K562 (cell line): ENCODE data around the gene MAPK8IP1. TPM values are rescaled to one million over a fixed set of nuclear protein-coding genes. Genes with fewer than 3 reads are reported as not detected.

Experiments used
- ATF4 ChIP-seq: fragments of 450-650 bp; formaldehyde crosslinking; IDR thresholded peaks from 2 replicates; pipeline ENCODE4 v1.4.0; 2022; ENCODE audit warnings: mild to moderate bottlenecking, moderate library complexity
- MCM5 ChIP-seq: fragments of 450-650 bp; IDR thresholded peaks from 2 replicates; pipeline ENCODE4 v1.6.1; 2016; ENCODE audit warnings: low read depth
- SMARCA4 ChIP-seq: fragments of 450-650 bp; IDR thresholded peaks from 2 replicates; pipeline ENCODE4 v1.6.1; 2016
- ZBTB1 ChIP-seq: sonication (generic); formaldehyde crosslinking; IDR thresholded peaks from 2 replicates; pipeline ENCODE4 v1.8.1; 2023; ENCODE audit warnings: missing genetic modification reagents, low read depth, mild to moderate bottlenecking, borderline replicate concordance
- polyA plus RNA-seq, 8 experiments: library from polyadenylated mRNA; depleted of rRNA in 4 of 8; stranded (reverse) in 5 of 8; unstranded in 3 of 8; fragments of >200 nt; fragmentation: Nextera tagmentation in 2 of 8; fragmentation: Illumina TruSeq in 1 of 8; extraction: Ambion mirVana in 2 of 8; extraction: Trizol in 1 of 8; gene quantifications; 2 replicates each; pipeline versions ENCODE4 v1.2.1 to v1.2.3, GENCODE V29; 2011 to 2014; ENCODE audit warnings: inconsistent platforms in 1 of 8, missing spikeins in 1 of 8
- total RNA-seq, 7 experiments: library from RNA; depleted of rRNA in 6 of 7; stranded (reverse); fragments of >200 nt in 6 of 7; fragmentation: Illumina TruSeq in 2 of 7; extraction: Trizol in 2 of 7; gene quantifications; 2 replicates each; pipeline versions ENCODE4 v1.2.1 to v1.2.3, GENCODE V29; 2011 to 2021; ENCODE audit warnings: low replicate concordance in 1 of 7
- TF ChIP-seq, protein P1 (sequence below): fragments of 450-650 bp; formaldehyde crosslinking; IDR thresholded peaks from 2 replicates; pipeline ENCODE4 v1.4.0; 2022; ENCODE audit warnings: missing genetic modification characterization
- TF ChIP-seq, protein P2 (sequence below), 3 experiments: fragments of 200-800 bp in 1 of 3; sonication (Bioruptor generic) in 1 of 3; sonication (generic) in 1 of 3; formaldehyde crosslinking in 1 of 3; IDR thresholded peaks; 2 replicates each; pipeline versions ENCODE4 v1.6.1 to v1.8.0; 2016 to 2022; ENCODE audit warnings: mild to moderate bottlenecking in 2 of 3, missing compliant biosample characterization in 2 of 3, missing genetic modification characterization in 2 of 3, missing genetic modification reagents in 1 of 3

Gene MAPK8IP1
- total and polyA plus RNA-seq, 9 of the 15 experiments (the other 6 are each of a cell fraction or from before 2014, with no cell fraction given): 0.13 to 6.9 (median 2.5) TPM

DNA sequence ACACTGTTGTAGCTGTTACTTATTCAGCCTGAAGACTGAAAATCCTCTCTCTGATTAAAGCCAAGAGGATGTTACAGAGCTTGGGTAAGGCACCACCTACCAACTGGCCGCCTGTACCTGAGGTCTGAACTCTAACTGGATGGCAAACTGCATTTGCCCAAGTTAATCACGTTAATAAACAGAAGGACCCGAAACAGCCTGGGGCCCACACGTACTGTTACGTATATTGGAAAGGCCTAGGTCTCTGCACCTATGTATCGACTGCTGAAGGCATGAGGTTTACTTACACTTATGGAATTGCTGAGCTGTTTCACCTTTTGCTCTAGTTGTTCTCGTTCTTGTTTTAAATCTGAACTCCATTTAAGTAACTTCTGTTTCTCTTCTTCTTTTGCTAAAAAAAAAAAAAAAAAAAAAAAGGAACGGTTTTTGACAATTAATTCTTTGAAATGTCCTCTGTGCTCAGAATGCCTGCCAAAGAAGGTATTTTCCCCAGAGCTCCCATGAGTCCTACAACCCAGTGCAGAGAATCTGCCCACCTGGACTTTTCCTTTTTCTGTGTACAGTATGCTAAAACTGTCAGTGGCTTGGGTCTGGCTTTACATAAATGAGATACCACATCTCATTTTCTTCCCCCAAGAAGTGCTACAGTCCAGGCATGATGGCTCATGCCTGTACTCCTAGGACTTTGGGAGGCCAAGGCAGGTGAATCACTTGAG, 50.1 kb downstream of the MAPK8IP1 start (continued):
- TF ChIP-seq MCM5 (no peak), SMARCA4 (no peak), ATF4 (CRISPR knock-in tag) (no peak), ZBTB1 (CRISPR knock-in tag) (no peak)
- TF ChIP-seq, protein P1, sequence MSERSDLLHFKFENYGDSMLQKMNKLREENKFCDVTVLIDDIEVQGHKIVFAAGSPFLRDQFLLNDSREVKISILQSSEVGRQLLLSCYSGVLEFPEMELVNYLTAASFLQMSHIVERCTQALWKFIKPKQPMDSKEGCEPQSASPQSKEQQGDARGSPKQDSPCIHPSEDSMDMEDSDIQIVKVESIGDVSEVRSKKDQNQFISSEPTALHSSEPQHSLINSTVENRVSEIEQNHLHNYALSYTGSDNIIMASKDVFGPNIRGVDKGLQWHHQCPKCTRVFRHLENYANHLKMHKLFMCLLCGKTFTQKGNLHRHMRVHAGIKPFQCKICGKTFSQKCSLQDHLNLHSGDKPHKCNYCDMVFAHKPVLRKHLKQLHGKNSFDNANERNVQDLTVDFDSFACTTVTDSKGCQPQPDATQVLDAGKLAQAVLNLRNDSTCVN (CRISPR knock-in tag): no peak
- TF ChIP-seq, protein P2, sequence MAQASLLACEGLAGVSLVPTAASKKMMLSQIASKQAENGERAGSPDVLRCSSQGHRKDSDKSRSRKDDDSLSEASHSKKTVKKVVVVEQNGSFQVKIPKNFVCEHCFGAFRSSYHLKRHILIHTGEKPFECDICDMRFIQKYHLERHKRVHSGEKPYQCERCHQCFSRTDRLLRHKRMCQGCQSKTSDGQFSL (CRISPR knock-in tag; IDR thresholded peaks at IDR 0.05): no peak
- TF ChIP-seq, protein P2 (tag; IDR thresholded peaks at IDR 0.05): no peak
